ENCODE data around the gene ANTXR1. TPM values are rescaled to one million over a fixed set of nuclear protein-coding genes. Genes with fewer than 3 reads are reported as not detected.

The ANTXR1 gene
- total RNA-seq = 188 and 206 TPM in 2 replicates

- DNase-seq (ENCODE audit: low read depth) = peak; percentile 88
- peak within 1 kb of the TSS; percentile 81 for H3K4me3 ChIP-seq (ENCODE audit: low read depth, low read length)
- TF ChIP-seq, protein P1, sequence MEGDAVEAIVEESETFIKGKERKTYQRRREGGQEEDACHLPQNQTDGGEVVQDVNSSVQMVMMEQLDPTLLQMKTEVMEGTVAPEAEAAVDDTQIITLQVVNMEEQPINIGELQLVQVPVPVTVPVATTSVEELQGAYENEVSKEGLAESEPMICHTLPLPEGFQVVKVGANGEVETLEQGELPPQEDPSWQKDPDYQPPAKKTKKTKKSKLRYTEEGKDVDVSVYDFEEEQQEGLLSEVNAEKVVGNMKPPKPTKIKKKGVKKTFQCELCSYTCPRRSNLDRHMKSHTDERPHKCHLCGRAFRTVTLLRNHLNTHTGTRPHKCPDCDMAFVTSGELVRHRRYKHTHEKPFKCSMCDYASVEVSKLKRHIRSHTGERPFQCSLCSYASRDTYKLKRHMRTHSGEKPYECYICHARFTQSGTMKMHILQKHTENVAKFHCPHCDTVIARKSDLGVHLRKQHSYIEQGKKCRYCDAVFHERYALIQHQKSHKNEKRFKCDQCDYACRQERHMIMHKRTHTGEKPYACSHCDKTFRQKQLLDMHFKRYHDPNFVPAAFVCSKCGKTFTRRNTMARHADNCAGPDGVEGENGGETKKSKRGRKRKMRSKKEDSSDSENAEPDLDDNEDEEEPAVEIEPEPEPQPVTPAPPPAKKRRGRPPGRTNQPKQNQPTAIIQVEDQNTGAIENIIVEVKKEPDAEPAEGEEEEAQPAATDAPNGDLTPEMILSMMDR (IDR thresholded peaks at IDR 0.05; ENCODE audit: insufficient read depth, low read depth, low read length) = no peak
Observed at GRCh38 chr2:69013142-69013839, at the start of gene ANTXR1. Gene ANTXR1 (plus strand): TSS chr2:69013179. CDS start chr2:69013500, 321 bp downstream.

DNA sequence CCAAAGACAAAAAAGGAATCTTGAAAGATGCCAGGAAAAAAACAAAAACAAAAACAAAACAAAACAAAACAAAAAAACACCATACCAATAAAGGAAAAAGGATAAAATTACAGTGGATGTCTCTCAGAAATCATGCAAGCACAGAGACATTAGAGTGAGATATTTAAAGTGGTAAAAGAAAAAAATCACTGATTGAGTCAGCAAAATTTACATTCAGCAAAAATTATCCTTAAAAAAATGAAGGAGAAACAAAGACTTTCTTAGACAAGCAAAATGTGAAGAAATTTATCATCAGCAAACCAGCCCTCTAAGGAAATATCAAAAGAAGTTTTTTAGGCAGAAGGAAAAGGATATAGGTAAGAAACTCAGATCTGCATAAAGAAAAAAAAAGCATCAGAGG is 48.7 kb upstream of the ANTXR1 start:
- TF ChIP-seq, protein P1 (IDR thresholded peaks at IDR 0.05; ENCODE audit: insufficient read depth, low read depth, low read length) = no peak

GRCh38 chr2:68968221-68968620 is 44.8 kb upstream of the ANTXR1 start:
- TF ChIP-seq, protein P1 (IDR thresholded peaks at IDR 0.05; ENCODE audit: insufficient read depth, low read depth, low read length) = no peak
- H3K4me3 ChIP-seq (ENCODE audit: low read depth, low read length) = no peak overlapping the region
- DNase-seq (ENCODE audit: low read depth) = no peak

More for the DNA sequence above, 48.7 kb upstream of the ANTXR1 start:
- no peak for DNase-seq (ENCODE audit: low read depth)
- no peak overlapping the region for H3K4me3 ChIP-seq (ENCODE audit: low read depth, low read length)

DNA sequence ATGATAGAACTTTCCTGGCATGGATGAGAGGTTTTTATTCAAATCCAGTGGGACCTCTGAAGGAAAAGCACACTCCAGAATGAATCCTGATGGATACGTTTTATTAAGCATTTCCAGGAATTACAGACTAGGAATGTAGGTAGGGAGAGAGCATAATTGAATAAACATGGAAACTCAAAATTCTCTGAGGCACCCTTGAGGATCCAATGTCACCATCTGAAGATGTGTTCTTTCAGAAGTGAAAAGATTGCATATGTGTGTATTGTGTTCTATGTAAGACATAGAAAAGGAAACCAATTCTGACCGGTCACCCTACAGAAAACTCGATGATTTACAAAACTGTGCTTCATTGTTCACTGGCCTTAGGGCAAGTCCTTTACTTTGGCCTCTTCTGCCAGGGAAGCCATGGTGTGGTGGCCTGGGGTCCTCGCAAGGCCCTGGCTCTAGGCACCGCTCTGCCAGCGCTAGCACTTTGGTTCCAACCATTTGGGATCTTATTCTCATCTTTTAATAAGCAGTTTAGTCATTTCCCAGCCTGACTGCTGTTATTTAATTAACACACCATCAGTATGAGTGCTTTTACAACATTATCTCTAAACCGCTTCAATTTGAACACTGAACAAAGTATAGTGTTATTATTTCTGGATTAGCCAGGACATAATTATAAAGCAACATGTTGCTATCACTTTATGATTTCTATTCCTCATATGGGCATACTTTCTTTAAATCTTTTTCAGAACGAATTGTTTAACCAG is 43.1 kb upstream of the ANTXR1 start:
- no peak for DNase-seq (ENCODE audit: low read depth)
- H3K4me3 ChIP-seq (ENCODE audit: low read depth, low read length) = no peak overlapping the region
- TF ChIP-seq, protein P1 (IDR thresholded peaks at IDR 0.05; ENCODE audit: insufficient read depth, low read depth, low read length) = no peak

DNA sequence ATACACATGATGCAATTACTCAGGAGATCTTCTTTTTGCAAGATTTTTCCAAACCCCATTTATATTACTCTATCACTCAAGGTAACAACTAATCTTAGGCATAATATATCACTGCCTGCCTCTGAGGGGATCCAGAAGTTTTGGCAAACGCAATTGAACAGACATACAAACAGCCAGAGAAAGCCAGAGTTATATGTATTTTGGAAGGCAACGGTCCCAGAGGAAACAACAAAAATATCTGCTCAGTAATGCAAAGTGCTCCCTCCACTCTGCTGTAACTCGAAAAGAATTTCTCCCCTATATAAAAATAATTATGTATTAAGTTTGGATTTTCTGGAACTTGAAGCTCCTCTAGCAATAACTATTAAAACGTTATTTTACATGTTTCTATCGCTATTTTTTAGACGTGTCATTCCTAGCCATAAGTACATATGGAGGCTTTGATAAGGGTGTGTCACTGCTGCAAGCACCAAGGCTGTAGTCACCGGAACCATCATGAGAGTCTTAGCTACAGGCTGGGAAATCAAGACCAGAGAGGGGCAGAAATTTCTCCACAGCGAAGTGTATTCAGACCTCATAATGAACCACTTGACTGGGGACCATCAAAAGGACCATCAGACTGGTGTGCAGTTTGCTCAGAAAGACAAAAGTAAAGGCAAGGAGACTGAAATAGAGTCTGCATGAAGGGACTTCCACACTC is 42.3 kb upstream of the ANTXR1 start:
- H3K4me3 ChIP-seq (ENCODE audit: low read depth, low read length) = no peak overlapping the region
- no peak for DNase-seq (ENCODE audit: low read depth)
- TF ChIP-seq, protein P1 (IDR thresholded peaks at IDR 0.05; ENCODE audit: insufficient read depth, low read depth, low read length) = no peak

DNA sequence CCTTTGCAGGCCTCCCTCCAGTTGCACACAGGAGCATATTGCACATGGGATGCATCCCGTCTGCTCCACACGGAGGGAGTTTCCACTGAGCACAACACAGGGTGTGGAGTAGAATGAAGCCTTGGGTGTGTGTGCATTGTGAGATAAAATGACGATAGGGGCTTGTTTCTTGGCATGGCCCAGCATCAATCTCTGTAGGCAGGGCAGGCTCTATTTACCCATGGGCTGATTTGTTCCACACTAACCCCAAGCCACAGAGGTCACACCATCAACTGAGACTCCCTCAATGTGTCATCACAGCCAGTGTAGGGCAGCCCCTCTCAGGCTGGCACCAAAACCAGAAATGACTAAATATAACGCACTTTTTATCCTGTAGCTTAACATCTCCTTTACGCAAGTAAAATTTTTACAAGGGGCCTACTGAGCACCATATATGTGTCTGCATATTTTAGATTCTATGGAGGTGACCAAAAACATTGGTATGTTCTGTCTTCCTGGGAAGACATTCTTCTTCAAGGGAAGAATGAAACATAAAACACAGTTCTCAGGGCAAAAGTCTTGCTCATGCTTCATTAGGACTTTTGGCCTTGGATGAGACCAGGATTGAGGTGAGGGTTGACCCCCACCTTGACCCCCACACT is 41.3 kb upstream of the ANTXR1 start:
- no peak overlapping the region for H3K4me3 ChIP-seq (ENCODE audit: low read depth, low read length)
- TF ChIP-seq, protein P1 (IDR thresholded peaks at IDR 0.05; ENCODE audit: insufficient read depth, low read depth, low read length) = no peak
- DNase-seq (ENCODE audit: low read depth) = peak; percentile 96
